WTC11 (cell line): Measurements from ENCODE around the gene MAP3K2. TPM values are rescaled to one million over a fixed set of nuclear protein-coding genes. Genes with fewer than 3 reads are reported as not detected.

Source experiments
- ATAC-seq: fragments of 200-7000 bp; cut with Tn5 transposase; 2 replicates; pipeline ENCODE4 v1.10.0; 2021; ENCODE audit warnings: mild to moderate bottlenecking, moderate library complexity
- CTCF ChIA-PET: fragments of 300-600 bp; sonication (Branson Sonifier 250); formaldehyde crosslinking; loops from one replicate; lab custom pipeline; 2021; ENCODE audit warnings: antibody characterized with exemption; lab: Charles Lee
- POLR2A ChIA-PET: fragments of 350-600 bp; sonication (Branson Sonifier 250); formaldehyde crosslinking; loops from one replicate; lab custom pipeline; 2021; ENCODE audit warnings: antibody characterized with exemption; lab: Charles Lee
- DNase-seq: peaks from one replicate; pipeline ENCODE4 v3.0.0; 2021; ENCODE audit warnings: low spot score
- H3K27ac Mint-ChIP-seq: 2 replicates; pipeline ENCODE4 v1.8.0; 2021; ENCODE audit warnings: mixed read lengths
- H3K27me3 Mint-ChIP-seq: 2 replicates; pipeline ENCODE4 v1.8.0; 2021; ENCODE audit warnings: low read depth, mild to moderate bottlenecking, moderate library complexity, mixed read lengths
- H3K36me3 Mint-ChIP-seq: 2 replicates; pipeline ENCODE4 v1.8.0; 2021; ENCODE audit warnings: mixed read lengths
- H3K4me1 Mint-ChIP-seq: 2 replicates; pipeline ENCODE4 v1.8.0; 2022; ENCODE audit warnings: mixed read lengths
- H3K4me3 Mint-ChIP-seq: 2 replicates; pipeline ENCODE4 v1.8.0; 2021; ENCODE audit warnings: mild to moderate bottlenecking, moderate library complexity, mixed read lengths
- H3K9me3 Mint-ChIP-seq: 2 replicates; pipeline ENCODE4 v1.8.0; 2021; ENCODE audit warnings: mixed read lengths
- ARID4B ChIP-seq: sonication (generic); formaldehyde crosslinking; IDR thresholded peaks from 2 replicates; pipeline ENCODE4 v1.8.0; 2023; ENCODE audit warnings: missing genetic modification reagents, mild to moderate bottlenecking, borderline replicate concordance
- ATF2 ChIP-seq: sonication (generic); formaldehyde crosslinking; IDR thresholded peaks from 2 replicates; pipeline ENCODE4 v1.8.1; 2022; ENCODE audit warnings: low read depth, missing genetic modification reagents, borderline replicate concordance
- CBFB ChIP-seq: sonication (generic); formaldehyde crosslinking; IDR thresholded peaks from 2 replicates; pipeline ENCODE4 v1.8.1; 2022; ENCODE audit warnings: mild to moderate bottlenecking, low read depth, missing genetic modification reagents
- E2F4 ChIP-seq: sonication (generic); formaldehyde crosslinking; IDR thresholded peaks from 2 replicates; pipeline ENCODE4 v1.8.1; 2022; ENCODE audit warnings: low read depth, mild to moderate bottlenecking, moderate library complexity, missing genetic modification reagents, borderline replicate concordance
- ETV6 ChIP-seq: sonication (generic); formaldehyde crosslinking; IDR thresholded peaks from 2 replicates; pipeline ENCODE4 v1.8.1; 2022; ENCODE audit warnings: mild to moderate bottlenecking, missing genetic modification reagents
- FOXJ3 ChIP-seq: sonication (generic); formaldehyde crosslinking; IDR thresholded peaks from 2 replicates; pipeline ENCODE4 v1.9.0; 2021; ENCODE audit warnings: missing genetic modification reagents, mild to moderate bottlenecking, borderline replicate concordance
- GTF2I ChIP-seq: fragments of 250-450 bp; sonication (Bioruptor Pico); conservative IDR thresholded peaks from 2 replicates; pipeline ENCODE4 v1.4.0; 2021; ENCODE audit warnings: mild to moderate bottlenecking
- JAZF1 ChIP-seq: fragments of 250-450 bp; sonication (Bioruptor Pico); IDR thresholded peaks from 2 replicates; pipeline ENCODE4 v1.9.0; 2021; ENCODE audit warnings: moderate library complexity, mild to moderate bottlenecking, inconsistent platforms
- JUN ChIP-seq: sonication (generic); formaldehyde crosslinking; IDR thresholded peaks from 2 replicates; pipeline ENCODE4 v1.8.0; 2023; ENCODE audit warnings: mild to moderate bottlenecking, missing genetic modification reagents
- NFATC4 ChIP-seq: fragments of 250-450 bp; sonication (Bioruptor Pico); IDR thresholded peaks from 2 replicates; pipeline ENCODE4 v1.9.0; 2021; ENCODE audit warnings: mild to moderate bottlenecking
- NFYB ChIP-seq: sonication (generic); formaldehyde crosslinking; conservative IDR thresholded peaks from 2 replicates; pipeline ENCODE4 v1.8.0; 2022; ENCODE audit warnings: low read depth, missing genetic modification reagents
- NR1H2 ChIP-seq: sonication (generic); formaldehyde crosslinking; IDR thresholded peaks from 2 replicates; pipeline ENCODE4 v1.9.0; 2021; ENCODE audit warnings: mild to moderate bottlenecking, moderate library complexity, missing genetic modification reagents
- SMAD3 ChIP-seq: sonication (generic); formaldehyde crosslinking; IDR thresholded peaks from 2 replicates; pipeline ENCODE4 v1.8.0; 2022; ENCODE audit warnings: missing genetic modification reagents, mild to moderate bottlenecking, borderline replicate concordance
- STAT6 ChIP-seq: sonication (generic); formaldehyde crosslinking; conservative IDR thresholded peaks from 2 replicates; pipeline ENCODE4 v1.8.1; 2023; ENCODE audit warnings: mild to moderate bottlenecking, low read depth, missing genetic modification reagents, moderate library complexity
- TCF7 ChIP-seq: sonication (generic); formaldehyde crosslinking; IDR thresholded peaks from 2 replicates; pipeline ENCODE4 v1.8.0; 2022; ENCODE audit warnings: mild to moderate bottlenecking, low read depth, missing genetic modification reagents, moderate library complexity
- ZBTB21 ChIP-seq: sonication (generic); formaldehyde crosslinking; IDR thresholded peaks from 2 replicates; pipeline ENCODE4 v1.8.1; 2023; ENCODE audit warnings: mild to moderate bottlenecking, missing genetic modification reagents, borderline replicate concordance
- ZNF138 ChIP-seq: sonication (generic); formaldehyde crosslinking; conservative IDR thresholded peaks from 2 replicates; pipeline ENCODE4 v1.8.1; 2022; ENCODE audit warnings: mild to moderate bottlenecking, moderate library complexity, missing genetic modification reagents
- ZNF232 ChIP-seq: sonication (generic); formaldehyde crosslinking; IDR thresholded peaks from 2 replicates; pipeline ENCODE4 v1.8.0; 2022; ENCODE audit warnings: mild to moderate bottlenecking, missing genetic modification reagents
- ZNF512 ChIP-seq: sonication (generic); formaldehyde crosslinking; IDR thresholded peaks from 2 replicates; pipeline ENCODE4 v1.8.1; 2022; ENCODE audit warnings: missing genetic modification reagents, borderline replicate concordance
- ZNF532 ChIP-seq: fragments of 250-450 bp; sonication (Bioruptor Pico); IDR thresholded peaks from 2 replicates; pipeline ENCODE4 v1.9.0; 2021; ENCODE audit warnings: mild to moderate bottlenecking, borderline replicate concordance
- total RNA-seq: library from RNA; stranded (reverse); gene quantifications from 3 replicates; pipeline ENCODE4 v1.2.3, GENCODE V29; 2021

The MAP3K2 gene
- total RNA-seq, 1 experiment from 2014 or later = 26.9 TPM

- ATAC-seq = no peak
- Mint-ChIP-seq H3K9me3 (peaks cover 5% of the 10 kb centered on the region), H3K4me1 (peaks cover 29% of the 10 kb centered on the region), H3K36me3 (no peaks in the 10 kb centered on the region; the same call in 1 of the 2 replicates), H3K27me3 (no peaks in the 10 kb centered on the region), H3K27ac (no peak overlapping the region), H3K4me3 (no peak overlapping the region)
- ChIA-PET CTCF (no interaction called here), POLR2A (no interaction called here)
- DNase-seq = no peak
- TF ChIP-seq NR1H2 (CRISPR knock-in tag) (no peak), TCF7 (CRISPR knock-in tag) (no peak), E2F4 (no peak), SMAD3 (CRISPR knock-in tag) (no peak), GTF2I (no peak), ZNF138 (CRISPR knock-in tag) (no peak), ZNF512 (CRISPR knock-in tag) (no peak), ATF2 (no peak), NFYB (CRISPR knock-in tag) (no peak), JUN (no peak), STAT6 (no peak), ZNF232 (CRISPR knock-in tag) (no peak), NFATC4 (CRISPR knock-in tag) (no peak), JAZF1 (CRISPR knock-in tag) (no peak), CBFB (CRISPR knock-in tag) (no peak), FOXJ3 (CRISPR knock-in tag) (no peak), ETV6 (no peak)
Measured at GRCh38 chr2:127358044-127358443, 29.7 kb downstream of the MAP3K2 start.

- H3K9me3 Mint-ChIP-seq = peaks cover 5% of the 10 kb centered on the region
- no peak overlapping the region for H3K4me3 Mint-ChIP-seq
- no peak for ATAC-seq
- no peaks in the 10 kb centered on the region; the same call in 1 of the 2 replicates for H3K36me3 Mint-ChIP-seq
- POLR2A ChIA-PET = no interaction called here
- CTCF ChIA-PET = no interaction called here
- H3K27me3 Mint-ChIP-seq = no peaks in the 10 kb centered on the region; the same call in 1 of the 2 replicates
- peaks cover 26% of the 10 kb centered on the region for H3K4me1 Mint-ChIP-seq
- DNase-seq = no peak
- H3K27ac Mint-ChIP-seq = no peak overlapping the region
- TF ChIP-seq ARID4B (CRISPR knock-in tag) (no peak), ZNF532 (CRISPR knock-in tag) (no peak), ZBTB21 (CRISPR knock-in tag) (no peak)
Measured at GRCh38 chr2:127357591-127357990, 30.2 kb downstream of the MAP3K2 start.
